ENCODE measurements around the gene SLC10A7. TPM values are rescaled to one million over a fixed set of nuclear protein-coding genes. Genes with fewer than 3 reads are reported as not detected.

SLC10A7 gene
- total and polyA plus RNA-seq, 12 donors, result 1.3 to 6.6 (median 4.4) TPM

- intact Hi-C loops (cut with DNase I), result no loop called here
These were observed 266.3 kb downstream of the SLC10A7 start for GRCh38 chr4:146255463-146255862.

GRCh38 chr4:146252969-146253611 is 268.6 kb downstream of the SLC10A7 start:
- Histone ChIP-seq H3K4me1 (no peaks in the 10 kb centered on the region), H3K36me3 (peaks cover 0 to 21% (median 0%) of the 10 kb centered on the region in 9 donors), H3K27me3 (no peaks in the 10 kb centered on the region), H3K27ac (no peak overlapping the region), H3K4me3 (no peak overlapping the region), H3K9me3 (no peaks in the 10 kb centered on the region)
- no peak for DNase-seq
- no peak for ATAC-seq
- intact Hi-C loops (cut with DNase I), result no loop called here
- TF ChIP-seq CTCF (IDR thresholded peaks at IDR 0.05), result no peak
- 90 to 93% methylated on average over 5 of the region's 5 CpGs for WGBS, 2 donors

More at GRCh38 chr4:146255463-146255862, 266.3 kb downstream of the SLC10A7 start:
- no peaks in the 10 kb centered on the region for H3K27me3 ChIP-seq
- no peak overlapping the region for H3K27ac ChIP-seq
- ATAC-seq, result no peak
- H3K9me3 ChIP-seq, result no peaks in the 10 kb centered on the region
- no peak for DNase-seq
- TF ChIP-seq CTCF (IDR thresholded peaks at IDR 0.05), result no peak
- peaks cover 0 to 28% (median 0%) of the 10 kb centered on the region in 9 donors for H3K36me3 ChIP-seq
- WGBS, 2 donors, result 82 to 86% methylated on average over 1 of the region's 1 CpG
- no peak overlapping the region for H3K4me3 ChIP-seq
- no peaks in the 10 kb centered on the region for H3K4me1 ChIP-seq

- no peak for TF ChIP-seq CTCF (IDR thresholded peaks at IDR 0.05)
- Histone ChIP-seq H3K27me3 (no peaks in the 10 kb centered on the region), H3K36me3 (no peaks in the 10 kb centered on the region), H3K4me3 (no peak overlapping the region), H3K27ac (no peak overlapping the region), H3K9me3 (no peaks in the 10 kb centered on the region), H3K4me1 (peaks cover 3 to 37% (median 24%) of the 10 kb centered on the region in 9 donors)
- WGBS, 2 donors, result 69 to 74% methylated on average over 2 of the region's 2 CpGs
- DNase-seq (no peak), ATAC-seq (no peak)
- intact Hi-C loops (cut with DNase I), result loop anchor here in 1 of 10 donors (5.0 kb wide), 1 partner anchor 90 kb away; no protein-coding TSS in a partner anchor
These were observed 274.4 kb downstream of the SLC10A7 start for GRCh38 chr4:146247356-146247755.

GRCh38 chr4:146246381-146246780 is 275.4 kb downstream of the SLC10A7 start:
- WGBS, 2 donors, result 86 to 89% methylated on average over 6 of the region's 6 CpGs
- TF ChIP-seq CTCF (IDR thresholded peaks at IDR 0.05), result no peak
- H3K36me3 ChIP-seq, result no peaks in the 10 kb centered on the region
- ATAC-seq, result no peak
- intact Hi-C loops (cut with DNase I), result loop anchor here in 1 of 10 donors (5.0 kb wide), 1 partner anchor 91 kb away; no protein-coding TSS in a partner anchor
- no peak overlapping the region for H3K4me3 ChIP-seq
- H3K4me1 ChIP-seq, result peaks cover 5 to 47% (median 34%) of the 10 kb centered on the region in 9 donors
- H3K27me3 ChIP-seq, result no peaks in the 10 kb centered on the region
- DNase-seq, result no peak
- no peak overlapping the region for H3K27ac ChIP-seq
- H3K9me3 ChIP-seq, result no peaks in the 10 kb centered on the region
